OCI-LY7 (cell line): ENCODE results near the gene GSTT2.

Experiments
- EZH2phosphoT487 ChIP-seq: fragments of 200-600 bp; sonication (generic); IDR thresholded peaks from 2 replicates; pipeline ENCODE4 v1.6.1; 2018; ENCODE audit warnings: low read depth, borderline replicate concordance, mild to moderate bottlenecking, mixed run types, antibody characterized with exemption, low read length, moderate library complexity, mixed read lengths
- TF ChIP-seq, protein P1 (sequence below): fragments of 200-600 bp; sonication (generic); conservative IDR thresholded peaks from 2 replicates; pipeline ENCODE4 v1.5.1; 2014; ENCODE audit warnings: mild to moderate bottlenecking, antibody characterized with exemption, low read length, moderate library complexity, mixed read lengths

DNA sequence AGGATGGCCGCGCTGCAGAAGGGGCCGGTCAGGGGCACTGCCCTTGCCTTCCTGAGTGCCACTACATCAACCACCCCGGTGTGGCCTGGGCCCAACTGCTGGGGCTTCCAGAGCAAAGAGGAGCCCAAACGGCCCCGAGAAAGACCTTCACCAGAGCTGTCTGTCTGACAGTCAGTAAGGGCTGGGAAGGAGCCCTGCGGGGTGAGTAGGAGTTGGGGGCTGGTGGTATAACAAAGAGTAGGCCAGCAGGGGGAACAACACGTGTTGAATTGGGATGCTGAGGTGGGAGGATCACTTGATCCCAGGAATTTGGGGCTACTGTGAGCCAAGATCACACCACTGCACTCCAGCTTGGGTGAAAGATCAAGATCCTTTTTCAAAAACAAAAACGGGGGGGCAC, 21.4 kb downstream of the GSTT2 start:
- TF ChIP-seq, protein P1, sequence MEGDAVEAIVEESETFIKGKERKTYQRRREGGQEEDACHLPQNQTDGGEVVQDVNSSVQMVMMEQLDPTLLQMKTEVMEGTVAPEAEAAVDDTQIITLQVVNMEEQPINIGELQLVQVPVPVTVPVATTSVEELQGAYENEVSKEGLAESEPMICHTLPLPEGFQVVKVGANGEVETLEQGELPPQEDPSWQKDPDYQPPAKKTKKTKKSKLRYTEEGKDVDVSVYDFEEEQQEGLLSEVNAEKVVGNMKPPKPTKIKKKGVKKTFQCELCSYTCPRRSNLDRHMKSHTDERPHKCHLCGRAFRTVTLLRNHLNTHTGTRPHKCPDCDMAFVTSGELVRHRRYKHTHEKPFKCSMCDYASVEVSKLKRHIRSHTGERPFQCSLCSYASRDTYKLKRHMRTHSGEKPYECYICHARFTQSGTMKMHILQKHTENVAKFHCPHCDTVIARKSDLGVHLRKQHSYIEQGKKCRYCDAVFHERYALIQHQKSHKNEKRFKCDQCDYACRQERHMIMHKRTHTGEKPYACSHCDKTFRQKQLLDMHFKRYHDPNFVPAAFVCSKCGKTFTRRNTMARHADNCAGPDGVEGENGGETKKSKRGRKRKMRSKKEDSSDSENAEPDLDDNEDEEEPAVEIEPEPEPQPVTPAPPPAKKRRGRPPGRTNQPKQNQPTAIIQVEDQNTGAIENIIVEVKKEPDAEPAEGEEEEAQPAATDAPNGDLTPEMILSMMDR: no peak
- TF ChIP-seq EZH2phosphoT487: no peak
